ENCODE measurements around the gene KLHL15.

Gene KLHL15

DNA sequence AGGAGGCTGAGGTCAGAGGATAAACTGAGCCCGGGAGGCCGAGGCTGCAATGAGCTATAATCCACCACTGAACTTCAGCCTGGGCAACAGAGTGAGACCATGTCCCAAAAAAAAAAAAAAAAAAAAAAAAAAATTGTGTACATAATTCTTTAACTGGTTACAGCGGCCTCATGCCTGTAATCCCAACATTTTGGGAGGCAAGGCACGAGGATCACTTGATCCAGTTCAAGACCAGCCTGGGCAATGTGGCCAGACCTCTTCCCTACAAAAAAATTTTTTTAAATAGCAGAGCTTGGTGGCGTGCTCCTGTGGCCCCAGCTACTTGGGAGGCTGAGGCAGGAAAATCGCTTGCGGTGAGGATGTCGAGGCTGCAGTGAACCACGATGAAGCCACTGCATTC, 9.3 kb downstream of the KLHL15 start:
- no peak for TF ChIP-seq CTCF (IDR thresholded peaks at IDR 0.05; ENCODE audit: insufficient read depth, low read depth, low read length, missing control alignments)
- no peak for DNase-seq (ENCODE audit: low read depth)
- H3K4me3 ChIP-seq (ENCODE audit: low read depth, low read length): no peak overlapping the region

- peak; percentile 52 for DNase-seq (ENCODE audit: low read depth)
- no peak overlapping the region for H3K4me3 ChIP-seq (ENCODE audit: low read depth, low read length)
- no peak for TF ChIP-seq CTCF (IDR thresholded peaks at IDR 0.05; ENCODE audit: insufficient read depth, low read depth, low read length, missing control alignments)
Measured at GRCh38 chrX:24014388-24015018, 12.5 kb downstream of the KLHL15 start.

- no peak overlapping the region for H3K4me3 ChIP-seq (ENCODE audit: low read depth, low read length)
- TF ChIP-seq CTCF (IDR thresholded peaks at IDR 0.05; ENCODE audit: insufficient read depth, low read depth, low read length, missing control alignments): no peak
- DNase-seq (ENCODE audit: low read depth): no peak
Measured at GRCh38 chrX:24012266-24012665, 14.7 kb downstream of the KLHL15 start.

- no peak for DNase-seq (ENCODE audit: low read depth)
- H3K4me3 ChIP-seq (ENCODE audit: low read depth, low read length): no peak overlapping the region
- no peak for TF ChIP-seq CTCF (IDR thresholded peaks at IDR 0.05; ENCODE audit: insufficient read depth, low read depth, low read length, missing control alignments)
Measured at GRCh38 chrX:24005867-24006266, 21.1 kb downstream of the KLHL15 start.

GRCh38 chrX:24005028-24005427, 22.0 kb downstream of the KLHL15 start:
- no peak for TF ChIP-seq CTCF (IDR thresholded peaks at IDR 0.05; ENCODE audit: insufficient read depth, low read depth, low read length, missing control alignments)
- DNase-seq (ENCODE audit: low read depth): peak; percentile 33
- no peak overlapping the region for H3K4me3 ChIP-seq (ENCODE audit: low read depth, low read length)

- H3K4me3 ChIP-seq (ENCODE audit: low read depth, low read length): no peak overlapping the region
- no peak for DNase-seq (ENCODE audit: low read depth)
Measured at GRCh38 chrX:24002792-24003191, 24.2 kb downstream of the KLHL15 start.

More at GRCh38 chrX:24002792-24003191, 24.2 kb downstream of the KLHL15 start:
- no peak for TF ChIP-seq CTCF (IDR thresholded peaks at IDR 0.05; ENCODE audit: insufficient read depth, low read depth, low read length, missing control alignments)
